DMS79 (cell line): ENCODE results near the gene PALM2AKAP2.

Experiments used
- DNase-seq: peaks from one replicate; lab custom pipeline; 2025; lab: John Stamatoyannopoulos, UW

The PALM2AKAP2 gene

DNA sequence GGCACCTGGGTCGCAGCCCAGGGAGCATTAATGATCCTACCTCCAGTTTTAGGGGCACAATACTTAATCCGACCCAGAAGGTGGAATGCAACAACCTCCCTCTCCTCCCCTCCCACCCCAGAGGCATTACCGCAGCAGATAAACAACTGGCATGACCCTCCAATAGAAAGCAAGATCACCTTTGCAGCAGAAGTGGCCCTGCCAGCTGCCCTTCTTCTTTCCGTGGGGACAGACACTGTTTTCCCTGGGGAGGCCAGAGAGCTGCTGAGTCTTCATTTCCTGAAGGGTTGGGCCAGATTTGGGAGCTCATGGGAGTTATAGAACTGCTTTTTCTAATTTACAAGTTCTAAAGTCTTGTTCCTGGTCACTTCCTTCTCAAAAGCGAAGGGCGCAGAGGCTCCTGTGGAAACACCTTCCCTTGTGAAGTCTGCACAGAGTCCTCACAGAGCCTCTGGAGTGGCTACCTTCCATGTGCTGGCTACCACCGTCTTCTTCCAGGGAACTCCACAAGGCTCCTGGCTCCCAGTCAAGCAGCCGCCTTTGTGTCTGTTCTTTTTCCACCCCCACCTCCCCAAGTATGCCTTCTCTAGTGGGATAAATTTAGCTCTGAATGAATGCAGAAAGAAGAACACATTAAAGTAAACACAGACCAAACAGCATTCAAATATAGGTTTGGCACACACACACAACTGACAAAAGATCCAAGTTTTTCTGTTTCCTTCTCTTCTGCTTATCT, 8.0 kb upstream of the PALM2AKAP2 start:
- no peak for DNase-seq

DNA sequence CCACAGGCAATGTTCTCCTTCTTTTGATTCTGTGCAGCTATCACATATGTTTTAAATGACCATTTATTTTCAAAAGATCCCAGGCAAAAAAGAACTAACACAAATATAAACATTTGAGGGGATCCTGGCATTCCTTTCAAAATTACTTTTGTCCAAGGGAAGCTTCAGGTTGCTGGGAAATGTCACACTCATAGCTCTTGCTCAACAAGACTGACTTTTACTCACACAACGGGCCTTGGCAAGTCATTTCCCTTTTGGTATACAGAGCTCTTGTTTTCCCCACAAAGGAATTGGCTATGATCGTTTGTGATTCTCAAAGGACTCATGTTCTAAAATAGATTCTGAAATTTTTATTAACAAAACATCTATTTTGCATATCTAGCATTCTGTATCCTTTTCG, 4.5 kb upstream of the PALM2AKAP2 start:
- no peak for DNase-seq

DNA sequence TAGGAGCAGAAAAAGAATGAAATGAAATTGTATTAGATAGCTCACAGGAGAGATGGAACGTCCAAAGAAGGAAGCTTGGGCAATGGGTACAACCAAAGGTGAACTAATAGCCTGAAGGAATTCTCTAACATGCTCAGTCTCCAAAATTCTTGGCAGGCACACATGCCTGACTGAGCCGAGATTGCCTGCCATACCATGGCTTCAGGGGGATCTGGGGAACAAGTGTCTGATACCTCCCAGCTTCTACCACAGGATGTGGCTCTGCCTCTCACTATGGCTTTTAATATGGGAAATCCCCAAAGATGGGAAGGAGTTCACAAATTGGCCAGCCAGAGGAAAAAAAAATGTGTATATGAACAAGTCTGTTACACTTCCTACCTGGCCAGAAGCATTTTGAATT, 3.6 kb upstream of the PALM2AKAP2 start:
- DNase-seq = no peak

DNA sequence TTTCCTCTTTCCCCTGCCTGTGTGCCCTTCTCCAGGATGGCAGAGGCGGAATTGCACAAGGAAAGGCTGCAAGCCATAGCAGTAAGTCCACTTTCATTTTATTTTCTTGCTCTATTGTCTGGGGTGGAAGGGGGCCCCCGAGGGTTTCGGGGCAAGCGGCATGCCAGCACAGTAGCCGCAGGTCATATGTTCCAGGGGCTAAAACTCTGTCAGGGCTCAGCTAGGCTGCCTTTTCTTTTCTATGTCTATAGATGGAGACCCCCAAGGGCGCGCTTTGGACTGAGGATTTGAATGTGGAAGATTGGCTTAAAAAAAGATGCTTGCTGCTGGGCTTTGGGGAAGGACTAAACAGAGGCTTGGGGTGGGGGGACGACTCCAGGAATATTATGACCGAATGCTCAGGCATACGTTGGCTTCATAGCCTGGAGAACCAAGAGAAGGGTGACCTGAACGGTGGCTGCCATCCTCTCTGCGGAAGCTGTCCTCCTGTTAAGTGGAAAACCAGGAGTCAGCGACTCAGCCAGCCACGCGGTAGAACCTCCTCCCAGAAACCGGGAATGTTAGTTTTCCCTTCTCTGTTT, 545 bp downstream of the PALM2AKAP2 start:
- DNase-seq = no peak

DNA sequence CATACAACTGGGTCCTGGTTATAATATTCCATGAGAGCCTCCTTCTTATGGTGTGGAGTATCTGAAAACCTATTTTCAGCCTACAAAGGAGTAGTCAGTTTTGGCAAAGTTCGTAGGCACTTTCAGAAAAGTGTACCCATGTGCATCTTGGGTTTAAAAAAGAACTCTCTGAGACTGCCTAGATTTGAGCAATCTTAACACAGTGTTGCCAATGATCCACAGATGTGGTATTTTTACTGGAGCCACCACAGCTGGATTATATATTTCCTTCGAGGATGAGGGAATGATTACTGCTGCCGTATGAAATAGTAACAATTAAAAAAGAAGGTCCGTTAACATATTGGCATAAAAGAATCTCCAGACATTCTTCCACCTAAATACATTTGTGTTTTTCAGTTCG, 1.1 kb downstream of the PALM2AKAP2 start:
- DNase-seq = no peak

DNA sequence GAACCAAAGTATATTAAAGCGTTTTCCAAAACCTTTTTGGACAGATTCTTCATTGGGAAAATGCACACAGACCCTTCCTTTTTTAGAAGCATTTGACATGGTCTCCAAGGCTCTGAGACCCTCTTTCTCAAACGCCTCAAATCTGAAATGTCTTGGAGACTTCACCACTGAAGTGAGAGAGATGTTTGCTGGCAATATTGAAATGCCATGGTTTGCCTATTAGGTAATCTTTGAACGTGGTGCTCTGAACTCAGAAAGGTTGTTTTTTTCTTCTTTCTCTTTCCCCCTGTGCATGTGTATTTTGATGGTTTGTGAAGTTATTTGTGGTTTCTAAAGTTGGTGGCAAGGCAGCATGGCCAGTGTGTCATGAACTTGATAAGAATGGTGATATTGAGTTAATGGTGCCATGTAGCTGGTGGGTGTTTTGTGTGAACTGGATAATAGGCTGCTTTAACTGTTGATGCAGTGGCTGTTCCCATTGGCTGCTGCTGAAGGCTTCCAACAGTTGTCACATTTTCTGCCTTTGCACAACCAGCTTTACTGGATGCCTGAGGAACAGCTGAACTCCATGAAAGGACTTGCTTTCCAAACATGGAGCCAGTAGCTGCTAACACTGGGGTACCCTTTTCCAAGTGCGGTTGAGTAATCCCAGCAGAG, 1.7 kb downstream of the PALM2AKAP2 start:
- DNase-seq = no peak

DNA sequence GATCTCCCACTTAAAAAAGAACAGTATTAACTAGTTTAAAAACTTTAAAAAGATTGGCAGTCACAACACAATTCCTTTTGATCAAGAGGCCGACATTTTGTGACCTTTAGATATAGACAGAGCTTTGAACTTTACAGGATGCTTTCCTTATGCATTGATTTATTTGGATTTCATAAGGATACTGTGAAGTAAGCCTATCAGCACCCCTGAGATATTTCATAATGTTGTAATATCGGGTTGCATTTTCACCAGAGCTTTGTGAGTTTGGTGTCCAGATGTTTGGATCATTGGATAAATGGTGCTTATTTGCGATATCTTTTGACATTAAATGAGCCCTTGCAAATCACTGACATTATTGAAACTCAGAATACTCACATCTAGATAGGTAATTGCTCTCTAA, 7.7 kb downstream of the PALM2AKAP2 start:
- no peak for DNase-seq

DNA sequence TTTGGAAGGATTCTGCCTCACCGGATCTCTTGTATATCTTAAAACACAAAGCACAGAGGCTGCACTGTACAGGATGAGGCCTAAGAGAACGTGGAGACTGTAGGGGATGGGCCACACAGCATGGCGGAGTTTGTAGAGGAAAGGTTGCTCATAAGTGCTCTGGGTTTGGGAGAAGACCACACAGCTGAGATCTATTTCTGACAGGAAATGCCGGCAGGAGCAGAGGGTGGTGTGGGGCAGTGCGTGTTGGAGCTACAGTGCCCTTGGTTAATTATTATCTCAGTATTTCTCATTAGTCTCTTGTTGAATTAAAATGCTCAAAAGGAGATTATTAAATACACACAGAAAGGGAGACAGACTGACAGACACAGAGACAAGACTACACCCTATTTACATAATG, 9.6 kb downstream of the PALM2AKAP2 start:
- no peak for DNase-seq

DNA sequence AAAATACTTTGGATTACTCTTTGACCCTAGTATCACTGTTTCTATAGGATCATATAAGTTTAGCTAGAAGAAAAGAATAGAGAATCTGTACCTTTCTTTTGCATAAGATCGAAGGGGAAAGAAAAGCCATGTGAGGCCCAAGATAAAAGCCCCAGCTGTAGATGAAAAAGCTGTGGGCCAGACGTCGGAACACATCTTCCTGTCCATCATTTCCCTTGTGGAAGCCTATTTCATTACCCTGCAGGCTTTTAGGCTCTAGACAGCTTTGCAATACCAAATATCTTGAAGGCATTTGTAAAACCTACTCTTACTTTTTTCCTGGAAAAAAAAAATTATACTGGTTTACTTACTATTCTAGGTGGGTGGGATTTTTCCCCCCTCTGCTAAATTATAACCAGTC, 10.0 kb downstream of the PALM2AKAP2 start:
- no peak for DNase-seq

DNA sequence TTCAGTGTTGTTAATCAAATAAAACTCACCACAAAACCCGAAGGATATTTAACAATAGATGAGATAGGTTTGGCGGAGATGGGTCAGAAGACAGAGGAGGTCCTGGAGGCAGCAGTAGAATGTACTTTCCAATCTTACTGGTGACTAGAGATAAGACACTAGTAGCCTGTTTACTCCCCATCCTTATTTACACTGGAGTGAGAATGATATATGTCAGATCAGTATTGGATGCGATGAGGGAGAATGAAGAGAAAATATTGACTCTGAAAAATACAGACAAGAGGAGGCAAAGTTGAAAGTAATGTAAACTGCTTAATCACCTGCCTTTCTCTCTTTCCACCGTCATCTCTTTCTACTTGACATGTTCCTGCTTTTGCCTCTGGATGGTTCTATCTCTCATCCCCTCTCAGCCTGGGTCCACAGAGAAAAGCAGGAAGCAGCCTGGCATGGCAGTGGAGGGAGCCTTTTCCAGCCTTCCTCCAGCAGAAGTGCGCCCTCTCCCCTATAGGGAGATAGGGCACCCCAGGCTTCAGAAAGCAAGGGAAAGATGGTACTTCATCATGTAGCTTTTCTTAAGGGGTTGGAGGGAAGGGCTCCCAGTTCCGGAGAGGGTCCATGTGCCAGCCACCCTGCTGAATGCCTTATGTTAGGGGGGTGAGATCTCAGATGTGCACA, 11.1 kb downstream of the PALM2AKAP2 start:
- DNase-seq = no peak

DNA sequence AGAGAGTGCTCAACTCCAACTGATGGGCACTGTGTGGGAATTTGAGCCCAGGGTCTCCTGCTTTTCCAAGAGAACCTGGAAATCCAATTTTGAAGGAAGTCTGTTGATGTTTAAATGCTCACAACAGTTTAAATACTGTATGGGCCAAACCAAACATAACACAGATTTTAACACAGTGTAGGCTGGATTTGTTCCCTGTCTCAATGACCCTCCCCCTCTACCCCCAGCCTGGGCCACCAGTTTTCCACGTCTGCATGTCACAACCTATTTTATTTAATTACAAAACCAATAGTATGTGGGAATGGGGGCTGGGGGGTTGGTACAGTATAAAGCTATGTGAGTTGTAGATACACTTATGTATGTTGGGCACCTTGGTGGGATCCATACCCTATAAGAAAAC, 11.7 kb downstream of the PALM2AKAP2 start:
- DNase-seq = no peak

DNA sequence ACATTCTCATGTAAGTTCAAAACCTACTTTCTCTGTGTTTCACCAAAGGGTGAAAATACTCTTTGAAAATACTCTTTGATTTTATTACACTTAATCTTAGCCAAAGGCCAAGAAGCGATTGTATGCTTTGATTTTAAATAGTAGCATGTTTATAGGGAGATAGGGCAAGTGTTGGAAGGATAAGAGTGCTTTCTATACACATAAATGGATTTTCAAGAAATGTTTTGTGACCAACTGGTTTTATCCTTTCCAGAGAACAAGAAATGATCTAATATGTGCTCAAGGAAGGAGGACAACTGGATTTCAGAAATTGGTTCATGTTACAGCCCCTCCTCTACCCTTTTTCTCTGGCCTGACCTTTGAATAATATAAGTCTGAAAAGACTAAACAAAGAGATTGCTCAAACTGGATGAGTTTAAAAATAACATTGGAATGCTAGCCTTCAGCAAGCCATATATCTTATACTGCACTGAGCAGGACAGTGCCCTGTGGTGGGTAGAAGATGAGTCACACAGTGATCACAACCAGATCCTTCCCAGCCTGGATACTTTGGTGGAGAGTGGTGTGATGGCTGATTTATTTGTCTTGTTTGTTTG, 13.1 kb downstream of the PALM2AKAP2 start:
- DNase-seq = no peak

DNA sequence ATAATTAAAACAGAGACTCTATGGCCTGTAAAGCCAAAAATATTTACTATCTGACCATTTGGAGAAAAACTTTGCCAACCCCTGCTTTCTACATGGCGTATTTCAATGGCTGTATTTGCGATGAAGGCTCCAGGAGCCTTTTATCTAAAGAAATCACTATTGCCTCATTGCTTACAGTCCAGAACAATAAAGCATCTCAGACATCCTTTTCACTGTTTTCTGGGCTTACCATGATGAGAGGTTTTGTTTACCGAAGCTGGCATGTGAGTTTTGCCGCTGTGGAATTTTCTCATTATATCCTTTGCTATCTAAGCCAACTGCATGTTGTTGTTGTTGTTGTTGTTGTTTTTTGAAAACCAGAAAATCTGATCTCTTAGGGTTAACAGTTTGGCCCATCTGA, 13.9 kb downstream of the PALM2AKAP2 start:
- DNase-seq = no peak

DNA sequence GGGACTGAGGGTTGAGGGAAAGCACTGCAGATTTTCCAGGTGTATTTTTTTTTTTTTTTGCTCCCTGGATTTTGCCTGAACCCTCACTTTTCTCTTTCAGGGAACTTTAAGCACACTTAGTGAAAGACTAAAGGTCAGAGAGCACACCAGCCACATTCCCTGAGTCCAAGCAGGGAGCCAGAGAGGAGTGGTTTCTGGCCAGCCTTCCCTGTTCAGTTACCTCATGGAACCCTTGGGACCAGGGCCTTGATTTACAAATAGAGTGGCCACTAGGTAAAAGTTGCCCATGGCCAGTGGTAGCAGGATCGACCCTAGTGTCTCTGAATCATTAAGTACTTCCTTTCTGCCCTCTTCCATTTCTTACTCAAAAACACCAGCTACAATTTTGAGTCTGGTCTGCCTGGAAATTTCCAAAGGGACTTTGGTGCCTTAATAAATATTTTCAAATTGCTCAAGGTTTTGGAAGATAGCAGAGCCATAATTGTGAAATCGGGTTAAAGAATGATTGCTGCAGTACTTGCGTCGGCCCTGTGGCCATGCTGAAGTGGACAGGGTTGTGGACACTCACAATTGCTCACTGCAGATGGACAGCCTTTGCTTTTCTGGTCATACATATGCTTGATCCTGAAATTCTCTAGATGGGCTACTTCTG, 14.5 kb downstream of the PALM2AKAP2 start:
- no peak for DNase-seq

DNA sequence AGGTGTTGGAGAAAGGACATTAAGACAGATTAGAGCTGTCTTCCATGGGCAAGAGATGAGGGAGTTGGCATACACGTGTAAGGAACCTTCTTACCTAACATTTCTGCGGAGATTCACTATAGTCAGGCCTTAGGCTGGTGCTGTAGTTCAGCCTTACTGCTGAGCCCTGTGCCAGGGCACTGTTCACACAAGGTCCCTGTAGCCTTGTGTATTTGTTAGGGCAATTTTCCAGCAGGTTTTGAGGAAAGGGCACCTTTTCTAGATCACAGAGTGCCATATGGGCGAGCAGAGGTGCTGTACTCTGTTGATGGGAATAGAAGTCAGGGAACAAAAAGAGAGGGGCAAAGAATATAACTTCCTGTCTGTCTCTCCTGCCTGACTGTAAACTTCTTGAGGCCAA, 15.6 kb downstream of the PALM2AKAP2 start:
- no peak for DNase-seq

DNA sequence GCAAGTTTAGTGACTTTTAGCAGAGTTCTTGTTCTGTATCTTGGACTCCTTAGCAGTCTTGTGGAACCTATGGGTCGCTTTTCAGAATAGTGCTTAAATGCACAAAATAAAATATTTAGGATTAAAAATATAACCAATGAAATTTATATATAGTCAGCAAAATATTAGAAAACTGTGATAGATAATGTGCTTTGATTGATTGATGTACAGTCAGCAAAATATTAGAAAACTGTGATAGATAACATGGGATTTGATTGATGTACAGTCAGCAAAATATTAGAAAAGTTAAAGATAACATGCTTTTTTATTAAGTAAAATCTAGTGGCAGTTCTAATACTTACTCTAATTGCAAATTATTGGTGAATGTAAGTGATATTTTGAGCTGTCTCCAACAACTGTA, 16.1 kb downstream of the PALM2AKAP2 start:
- no peak for DNase-seq

DNA sequence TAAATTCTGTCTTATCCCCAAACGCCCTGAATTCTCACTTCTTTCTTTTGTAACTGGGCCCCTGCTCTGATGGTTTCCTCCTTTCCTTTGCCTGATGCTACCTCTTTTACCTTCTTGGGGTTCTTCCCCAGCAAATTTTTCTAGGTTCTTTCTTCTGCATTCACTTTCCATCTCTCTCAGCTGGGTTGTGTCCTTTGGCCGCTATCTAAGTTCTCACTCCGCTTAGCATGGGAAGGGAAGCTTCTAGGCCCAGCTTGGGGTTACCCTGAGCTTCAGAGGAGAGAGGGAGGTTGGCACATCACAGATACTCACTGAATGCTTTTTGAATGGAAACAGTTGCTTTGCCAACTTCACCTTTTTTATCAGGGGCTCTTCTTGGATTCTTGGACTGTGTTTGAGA, 17.0 kb downstream of the PALM2AKAP2 start:
- no peak for DNase-seq

DNA sequence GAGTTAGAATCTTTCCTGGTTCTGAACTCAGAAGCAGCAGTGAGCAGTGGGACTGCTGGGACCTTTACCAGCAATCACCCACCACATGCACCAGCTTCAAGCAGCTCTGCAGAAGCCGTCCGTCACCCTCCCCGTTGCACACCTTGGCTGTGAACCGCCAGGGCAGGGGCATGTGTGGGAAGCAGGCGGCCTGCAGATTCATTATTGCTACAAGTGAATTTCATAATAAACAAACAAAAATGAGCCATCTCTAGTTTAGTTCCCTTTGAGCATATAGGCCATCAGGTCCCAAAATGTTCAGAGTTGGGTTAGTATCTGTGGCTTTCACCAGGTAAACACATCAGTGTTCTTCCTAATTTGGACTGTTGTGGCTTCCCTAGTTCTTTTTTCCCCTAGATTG, 17.5 kb downstream of the PALM2AKAP2 start:
- no peak for DNase-seq

DNA sequence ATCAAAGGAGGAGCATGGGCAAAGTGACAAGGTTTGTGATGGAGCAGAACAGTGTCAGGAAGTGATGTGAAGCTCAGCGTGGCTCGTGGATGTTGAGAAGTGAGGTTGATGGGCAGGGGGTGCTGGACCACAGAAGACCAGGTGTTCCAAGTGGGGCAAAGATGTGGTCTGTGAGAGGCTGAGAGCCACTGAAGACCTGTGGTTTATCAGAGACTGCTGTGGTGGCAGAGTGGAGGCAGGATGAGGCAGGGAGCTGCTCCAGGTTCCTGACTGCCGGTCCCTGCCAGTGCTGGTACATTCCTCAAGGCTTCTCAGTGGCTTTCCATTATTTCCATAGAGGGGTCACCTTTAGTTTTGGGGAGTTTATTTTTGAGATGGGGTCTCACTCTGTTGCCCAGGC, 19.1 kb downstream of the PALM2AKAP2 start:
- no peak for DNase-seq

DNA sequence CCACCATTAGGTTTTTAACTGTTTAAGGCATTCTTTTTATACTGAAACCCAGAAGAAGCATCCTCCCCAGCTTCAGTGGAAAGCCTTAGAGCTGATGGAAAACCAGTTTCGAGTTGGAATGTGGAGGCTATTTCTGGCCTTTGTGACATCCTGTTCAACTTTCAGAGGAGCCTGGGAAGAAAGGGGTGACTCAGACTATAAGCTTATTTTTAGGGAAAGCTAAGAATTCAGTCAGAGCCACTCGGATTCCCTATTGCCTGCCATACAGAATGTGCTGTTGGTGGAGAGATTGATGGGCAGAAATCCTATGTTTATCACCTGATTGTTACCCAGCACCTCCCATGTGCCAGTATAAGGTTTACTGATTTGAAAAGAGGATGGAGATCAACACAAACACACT, 19.8 kb downstream of the PALM2AKAP2 start:
- DNase-seq = no peak

DNA sequence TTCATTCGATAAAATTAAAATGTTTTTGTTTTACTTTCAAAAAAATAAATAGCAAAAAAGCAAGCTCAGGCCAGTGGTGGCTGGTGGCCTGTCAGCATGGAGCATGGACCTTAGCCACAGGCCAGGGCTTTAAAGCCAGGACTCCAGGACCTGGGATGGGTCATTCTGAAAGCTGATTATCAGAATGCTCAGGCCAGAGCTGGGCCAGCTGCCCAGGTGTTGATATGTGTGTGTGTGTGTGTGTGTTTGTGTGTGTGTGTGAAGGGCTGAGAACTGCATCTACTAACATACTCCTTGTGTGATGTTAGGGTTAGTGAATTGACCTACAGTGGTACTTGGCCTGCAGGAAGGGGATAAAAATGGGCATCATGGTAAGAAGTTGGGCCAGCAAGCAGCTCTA, 21.5 kb downstream of the PALM2AKAP2 start:
- no peak for DNase-seq

DNA sequence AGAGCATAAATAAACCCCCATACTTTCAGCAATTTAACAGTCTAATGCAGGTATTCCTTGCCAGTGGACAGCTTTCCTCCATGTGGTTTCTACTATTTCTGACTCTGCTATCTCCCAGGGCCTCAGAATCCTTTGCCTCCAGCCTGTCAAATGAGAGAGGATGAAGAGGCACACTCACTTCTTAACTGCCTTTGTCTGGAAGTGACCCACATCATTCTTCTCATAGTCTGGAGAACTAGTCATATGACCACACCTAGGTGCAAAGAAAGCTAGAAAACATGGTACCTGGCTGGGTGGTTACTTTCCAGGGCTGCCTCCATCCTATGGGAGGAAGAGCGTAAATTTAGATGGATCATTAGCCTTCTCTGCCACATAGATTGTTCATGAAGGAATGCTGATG, 22.5 kb downstream of the PALM2AKAP2 start:
- no peak for DNase-seq
